ENCODE measurements around the gene PTH1R.

- TF ChIP-seq FOXA1 (IDR thresholded peaks at IDR 0.05) (no peak), BHLHE40 (IDR thresholded peaks at IDR 0.05; ENCODE audit: borderline replicate concordance) (no peak), FOXM1 (IDR thresholded peaks at IDR 0.05; ENCODE audit: borderline replicate concordance) (no peak), SP1 (IDR thresholded peaks at IDR 0.05) (no peak), ZNF384 (IDR thresholded peaks at IDR 0.05) (no peak)
- TF ChIP-seq, protein P1, sequence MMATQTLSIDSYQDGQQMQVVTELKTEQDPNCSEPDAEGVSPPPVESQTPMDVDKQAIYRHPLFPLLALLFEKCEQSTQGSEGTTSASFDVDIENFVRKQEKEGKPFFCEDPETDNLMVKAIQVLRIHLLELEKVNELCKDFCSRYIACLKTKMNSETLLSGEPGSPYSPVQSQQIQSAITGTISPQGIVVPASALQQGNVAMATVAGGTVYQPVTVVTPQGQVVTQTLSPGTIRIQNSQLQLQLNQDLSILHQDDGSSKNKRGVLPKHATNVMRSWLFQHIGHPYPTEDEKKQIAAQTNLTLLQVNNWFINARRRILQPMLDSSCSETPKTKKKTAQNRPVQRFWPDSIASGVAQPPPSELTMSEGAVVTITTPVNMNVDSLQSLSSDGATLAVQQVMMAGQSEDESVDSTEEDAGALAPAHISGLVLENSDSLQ (IDR thresholded peaks at IDR 0.05) = no peak
Measured at GRCh38 chr3:46930945-46931403, 53.5 kb downstream of the PTH1R start.
